ENCODE results near the gene UBE3A.

- TF ChIP-seq CTCF (conservative IDR thresholded peaks at IDR 0.05 in 1 of 2, IDR thresholded peaks at IDR 0.05 in 1 of 2; ENCODE audit: extremely low read depth in 1 of 2, insufficient read depth in 1 of 2, low read depth in 1 of 2, low read length in 2 of 2) (no peak), EZH2 (IDR thresholded peaks at IDR 0.05; ENCODE audit: borderline replicate concordance, low read length) (no peak)
These were observed 15.9 kb upstream of the UBE3A start for GRCh38 chr15:25454771-25455170.

Measured in mammary epithelial cell (primary cell).